AG09319 (cell line): ENCODE data around the gene WFDC1.

ENCODE experiments used
- DNase-seq: peaks from one replicate; pipeline ENCODE4 v3.0.0-alpha.2; 2010; ENCODE audit warnings: low read depth; ENCODE audit errors: extremely low read depth
- TF ChIP-seq, protein P1 (sequence below): IDR thresholded peaks from 2 replicates; pipeline ENCODE4 v1.5.1; 2011; ENCODE audit warnings: low read depth, mild to moderate bottlenecking, inconsistent platforms, low read length, moderate library complexity

The WFDC1 gene

GRCh38 chr16:84310642-84311041 is 16.0 kb downstream of the WFDC1 start:
- DNase-seq: no peak
- TF ChIP-seq, protein P1, sequence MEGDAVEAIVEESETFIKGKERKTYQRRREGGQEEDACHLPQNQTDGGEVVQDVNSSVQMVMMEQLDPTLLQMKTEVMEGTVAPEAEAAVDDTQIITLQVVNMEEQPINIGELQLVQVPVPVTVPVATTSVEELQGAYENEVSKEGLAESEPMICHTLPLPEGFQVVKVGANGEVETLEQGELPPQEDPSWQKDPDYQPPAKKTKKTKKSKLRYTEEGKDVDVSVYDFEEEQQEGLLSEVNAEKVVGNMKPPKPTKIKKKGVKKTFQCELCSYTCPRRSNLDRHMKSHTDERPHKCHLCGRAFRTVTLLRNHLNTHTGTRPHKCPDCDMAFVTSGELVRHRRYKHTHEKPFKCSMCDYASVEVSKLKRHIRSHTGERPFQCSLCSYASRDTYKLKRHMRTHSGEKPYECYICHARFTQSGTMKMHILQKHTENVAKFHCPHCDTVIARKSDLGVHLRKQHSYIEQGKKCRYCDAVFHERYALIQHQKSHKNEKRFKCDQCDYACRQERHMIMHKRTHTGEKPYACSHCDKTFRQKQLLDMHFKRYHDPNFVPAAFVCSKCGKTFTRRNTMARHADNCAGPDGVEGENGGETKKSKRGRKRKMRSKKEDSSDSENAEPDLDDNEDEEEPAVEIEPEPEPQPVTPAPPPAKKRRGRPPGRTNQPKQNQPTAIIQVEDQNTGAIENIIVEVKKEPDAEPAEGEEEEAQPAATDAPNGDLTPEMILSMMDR: no peak

DNA sequence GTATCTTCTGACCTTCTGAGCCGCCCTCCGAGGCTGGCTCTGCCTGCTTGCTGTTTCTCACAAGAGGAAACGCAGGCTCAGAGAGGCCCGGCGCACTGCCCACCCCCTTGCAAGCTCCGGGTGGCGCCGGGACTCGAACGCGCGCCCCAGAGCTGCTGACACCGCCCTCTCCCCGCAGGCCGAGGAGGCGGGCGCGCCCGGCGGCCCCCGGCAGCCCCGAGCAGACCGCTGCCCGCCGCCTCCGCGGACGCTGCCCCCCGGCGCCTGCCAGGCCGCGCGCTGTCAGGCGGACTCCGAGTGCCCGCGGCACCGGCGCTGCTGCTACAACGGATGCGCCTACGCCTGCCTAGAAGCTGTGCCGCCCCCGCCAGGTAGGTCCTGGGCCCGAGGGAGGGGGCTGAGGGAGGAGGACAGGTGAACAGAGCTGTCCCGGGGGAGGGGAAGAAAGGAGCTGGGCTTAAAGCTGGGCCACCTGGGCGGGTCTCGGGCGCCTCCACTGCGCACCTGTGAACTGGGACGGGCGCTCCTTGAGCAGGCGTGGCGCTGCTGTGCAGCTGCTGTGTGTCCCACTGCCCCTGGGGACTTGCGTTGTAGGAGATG is 18.2 kb downstream of the WFDC1 start:
- TF ChIP-seq, protein P1: no peak
- DNase-seq: no peak

DNA sequence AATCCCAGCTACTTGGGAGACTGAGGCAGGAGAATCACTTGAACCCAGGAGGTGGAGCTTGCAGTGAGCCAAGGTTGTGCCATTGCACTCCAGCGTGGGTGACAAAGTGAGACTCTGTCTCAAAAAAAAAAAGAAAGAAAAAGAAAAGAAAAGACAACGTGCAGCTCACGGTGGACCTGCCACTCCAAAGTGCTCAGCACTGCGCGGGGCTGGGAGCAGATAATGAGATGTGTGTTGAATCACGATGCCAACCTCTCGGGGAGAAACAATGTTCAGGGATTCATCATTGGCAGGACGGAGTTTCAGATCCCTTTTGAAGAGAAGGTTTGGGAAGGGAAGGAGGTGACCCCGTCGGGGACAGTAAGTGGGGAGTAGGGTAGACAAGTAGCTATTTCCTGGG is 19.2 kb downstream of the WFDC1 start:
- no peak for DNase-seq
- TF ChIP-seq, protein P1: no peak

- no peak for DNase-seq
- TF ChIP-seq, protein P1: no peak
Measured at GRCh38 chr16:84314373-84314772, 19.7 kb downstream of the WFDC1 start.

GRCh38 chr16:84314814-84315213 is 20.1 kb downstream of the WFDC1 start:
- TF ChIP-seq, protein P1: no peak
- DNase-seq: no peak

DNA sequence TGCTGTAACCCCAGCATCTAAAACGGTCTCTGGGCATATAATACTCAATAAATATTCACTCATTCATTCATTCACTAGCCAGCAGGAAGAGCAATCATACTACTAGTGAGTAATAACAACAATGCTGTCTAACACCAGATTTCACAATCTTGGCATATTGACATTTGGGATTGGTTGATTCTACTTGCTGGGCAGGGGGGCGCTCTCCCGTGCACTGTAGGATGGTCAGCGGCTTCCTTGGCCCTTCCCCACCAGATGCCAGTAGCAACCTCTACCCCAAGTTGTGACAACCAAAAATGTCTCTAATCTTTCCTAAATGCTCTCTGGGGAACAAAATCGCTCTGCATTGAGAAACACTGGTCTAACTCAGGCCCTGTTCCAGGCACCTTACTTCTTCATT is 20.7 kb downstream of the WFDC1 start:
- TF ChIP-seq, protein P1: no peak
- DNase-seq: no peak

DNA sequence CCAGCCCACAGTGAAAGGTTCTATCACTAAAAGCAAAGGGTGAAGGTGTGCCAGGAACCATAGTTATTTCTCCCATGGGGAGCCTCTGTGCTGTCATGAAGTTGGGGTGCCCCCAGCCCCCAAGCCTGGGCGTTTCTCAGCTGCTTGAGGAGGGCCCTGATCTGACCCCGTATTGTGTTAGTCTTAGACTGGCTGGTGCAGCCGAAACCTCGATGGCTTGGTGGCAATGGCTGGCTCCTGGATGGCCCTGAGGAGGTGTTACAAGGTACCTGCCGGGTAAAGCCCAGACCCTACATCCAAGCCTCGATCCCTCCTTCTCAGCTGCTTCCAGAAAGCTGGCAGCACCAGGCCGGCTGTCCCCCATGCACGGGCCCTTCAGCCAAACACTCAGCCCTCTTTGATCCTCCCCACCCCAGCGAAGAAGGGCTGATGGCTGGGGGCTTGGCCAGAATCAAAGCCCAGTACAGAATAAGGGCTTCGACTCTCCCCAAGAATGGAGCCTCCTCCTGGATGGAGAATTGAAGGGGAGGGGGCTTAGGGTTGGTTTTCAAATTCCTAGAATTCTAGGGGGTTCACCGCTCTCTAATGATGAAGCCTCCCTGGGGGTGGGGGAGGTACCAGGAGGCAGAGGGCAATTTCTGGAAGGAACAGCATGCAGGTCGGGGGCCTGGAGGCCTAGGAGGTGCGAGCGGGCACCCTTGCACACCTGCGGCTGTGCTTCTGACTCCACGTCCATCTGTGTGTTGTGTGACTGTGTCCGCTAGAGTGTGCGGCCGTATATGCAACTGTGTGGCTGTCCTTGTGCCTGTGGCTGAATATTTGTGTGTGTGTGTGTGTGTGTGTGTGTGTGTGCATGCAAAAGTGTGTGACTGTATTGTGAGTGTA is 23.7 kb downstream of the WFDC1 start:
- TF ChIP-seq, protein P1: no peak
- DNase-seq: no peak
